D341Med (cell line): ENCODE results near the gene CEP72.
"Not testable (repeated sequence)": the region's sequence is repeated elsewhere in the genome, so short reads cannot be mapped to it uniquely, and the experiment has no call there.

Experiments
- DNase-seq: peaks from one replicate; pipeline ENCODE4 v3.0.0; 2012; ENCODE audit warnings: low spot score

Gene CEP72

GRCh38 chr5:598564-598890 lies 13.6 kb upstream of the CEP72 start:
- no peak for DNase-seq

- DNase-seq = no peak
These were observed 11.1 kb upstream of the CEP72 start for GRCh38 chr5:600886-601541.

- no peak for DNase-seq
These were observed 10.2 kb upstream of the CEP72 start for GRCh38 chr5:601771-602465.

- DNase-seq = no peak
These were observed 9.6 kb upstream of the CEP72 start for GRCh38 chr5:602466-603035.

GRCh38 chr5:603081-603998 lies 8.8 kb upstream of the CEP72 start:
- DNase-seq = no peak

- DNase-seq = no peak
These were observed 7.7 kb upstream of the CEP72 start for GRCh38 chr5:604391-604831.

- DNase-seq = not testable (repeated sequence)
These were observed 7.0 kb upstream of the CEP72 start for GRCh38 chr5:605090-605489.

- no peak for DNase-seq
These were observed 6.1 kb upstream of the CEP72 start for GRCh38 chr5:606061-606460.

GRCh38 chr5:606526-607399 lies 5.4 kb upstream of the CEP72 start:
- no peak for DNase-seq

GRCh38 chr5:607541-608428 lies 4.4 kb upstream of the CEP72 start:
- no peak for DNase-seq

- no peak for DNase-seq
These were observed 3.4 kb upstream of the CEP72 start for GRCh38 chr5:608429-609370.

GRCh38 chr5:609506-609905 lies 2.6 kb upstream of the CEP72 start:
- no peak for DNase-seq

GRCh38 chr5:610011-610743 lies 2.0 kb upstream of the CEP72 start:
- DNase-seq = no peak

GRCh38 chr5:610744-611730 lies 1.1 kb upstream of the CEP72 start:
- no peak for DNase-seq

- DNase-seq = no peak
These were observed 621 bp downstream of the CEP72 start for GRCh38 chr5:612498-613424.

- DNase-seq = no peak
These were observed 4.4 kb downstream of the CEP72 start for GRCh38 chr5:616484-617039.
